ENCODE data around the gene VEZF1. TPM values are rescaled to one million over a fixed set of nuclear protein-coding genes. Genes with fewer than 3 reads are reported as not detected.

Gene VEZF1

GRCh38 chr17:57928928-57929327 is 59.1 kb downstream of the VEZF1 start:
- Histone ChIP-seq H3K9ac (ENCODE audit: low read depth, low read length) (no peak overlapping the region), H3K9me3 (replicated peaks; ENCODE audit: low read length) (no peaks in the 10 kb centered on the region), H3K4me1 (ENCODE audit: control insufficient read depth, insufficient read depth, low read length) (peaks cover 25% of the 10 kb centered on the region), H3K36me3 (ENCODE audit: insufficient read depth, low read length) (no peaks in the 10 kb centered on the region), H3K27me3 (ENCODE audit: control insufficient read depth, insufficient read depth, low read length) (no peaks in the 10 kb centered on the region), H3K4me3 (ENCODE audit: low read length) (no peak overlapping the region), H3K4me2 (ENCODE audit: low read length) (no peak overlapping the region)

GRCh38 chr17:57927048-57927723 is 60.9 kb downstream of the VEZF1 start:
- H3K27me3 ChIP-seq (ENCODE audit: control insufficient read depth, insufficient read depth, low read length), result no peaks in the 10 kb centered on the region
- H3K9ac ChIP-seq (ENCODE audit: low read depth, low read length), result no peak overlapping the region
- peaks cover 25% of the 10 kb centered on the region for H3K4me1 ChIP-seq (ENCODE audit: control insufficient read depth, insufficient read depth, low read length)
- no peak overlapping the region for H3K4me3 ChIP-seq (ENCODE audit: low read length)
- H3K4me2 ChIP-seq (ENCODE audit: low read length), result peak overlapping the region; percentile 56
- no peaks in the 10 kb centered on the region for H3K9me3 ChIP-seq (replicated peaks; ENCODE audit: low read length)
- H3K36me3 ChIP-seq (ENCODE audit: insufficient read depth, low read length), result peaks cover 7% of the 10 kb centered on the region

DNA sequence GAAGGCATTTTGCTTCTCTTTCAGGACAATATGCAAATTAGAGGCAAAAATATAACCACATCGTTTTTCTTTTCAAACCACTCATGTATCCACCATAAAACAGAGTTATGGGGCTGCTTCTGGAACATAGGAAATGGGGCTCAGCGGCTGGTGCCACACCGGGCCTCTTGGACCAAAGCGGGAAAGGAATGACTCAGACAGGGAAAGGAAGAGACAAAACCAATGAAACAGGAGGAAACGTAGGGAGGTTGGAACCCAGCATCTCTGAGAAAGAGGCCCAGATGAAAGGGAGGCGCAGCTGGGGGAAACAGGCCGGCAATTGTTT is 61.4 kb downstream of the VEZF1 start:
- Histone ChIP-seq H3K4me1 (ENCODE audit: control insufficient read depth, insufficient read depth, low read length) (peaks cover 26% of the 10 kb centered on the region), H3K9me3 (replicated peaks; ENCODE audit: low read length) (no peaks in the 10 kb centered on the region), H3K36me3 (ENCODE audit: insufficient read depth, low read length) (peaks cover 7% of the 10 kb centered on the region), H3K4me2 (ENCODE audit: low read length) (peak overlapping the region; percentile 56), H3K27me3 (ENCODE audit: control insufficient read depth, insufficient read depth, low read length) (no peaks in the 10 kb centered on the region), H3K9ac (ENCODE audit: low read depth, low read length) (no peak overlapping the region), H3K4me3 (ENCODE audit: low read length) (no peak overlapping the region)

DNA sequence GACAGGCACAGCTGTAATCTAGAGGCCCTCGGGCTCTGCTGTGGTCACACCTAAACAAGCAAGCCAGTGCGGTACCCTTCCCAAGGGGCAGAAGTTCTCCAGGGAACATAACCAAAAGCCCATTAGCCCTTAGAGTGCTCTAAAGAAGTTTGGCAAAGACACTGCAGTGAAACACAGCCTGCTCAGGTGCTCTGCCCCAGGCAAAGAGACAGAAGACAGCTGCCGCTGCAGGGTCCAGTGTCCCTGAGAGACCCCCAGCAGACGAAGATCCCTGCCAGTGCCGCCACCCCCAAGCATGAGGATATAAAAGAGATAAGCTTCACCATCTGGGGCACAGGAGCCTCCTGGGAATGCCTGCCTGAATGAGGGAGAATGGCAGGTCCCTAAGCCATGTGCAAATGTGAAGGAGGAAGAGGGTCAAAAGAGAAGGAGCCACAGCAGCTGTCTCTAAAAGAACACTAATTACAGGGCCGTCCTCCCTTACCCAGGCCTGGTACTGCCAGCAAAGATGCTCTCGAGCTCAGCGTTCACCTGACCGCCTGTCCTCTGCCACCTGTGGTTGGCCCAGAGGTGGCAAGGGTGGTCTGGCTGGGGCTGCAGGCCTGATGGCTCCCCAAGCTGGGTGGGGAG is 62.6 kb downstream of the VEZF1 start:
- H3K4me2 ChIP-seq (ENCODE audit: low read length), result no peak overlapping the region
- no peak overlapping the region for H3K4me3 ChIP-seq (ENCODE audit: low read length)
- H3K36me3 ChIP-seq (ENCODE audit: insufficient read depth, low read length), result peaks cover 7% of the 10 kb centered on the region
- H3K27me3 ChIP-seq (ENCODE audit: control insufficient read depth, insufficient read depth, low read length), result no peaks in the 10 kb centered on the region
- H3K9me3 ChIP-seq (replicated peaks; ENCODE audit: low read length), result no peaks in the 10 kb centered on the region
- H3K4me1 ChIP-seq (ENCODE audit: control insufficient read depth, insufficient read depth, low read length), result peaks cover 20% of the 10 kb centered on the region
- no peak overlapping the region for H3K9ac ChIP-seq (ENCODE audit: low read depth, low read length)

GRCh38 chr17:57924677-57925076 is 63.4 kb downstream of the VEZF1 start:
- Histone ChIP-seq H3K9me3 (replicated peaks; ENCODE audit: low read length) (no peaks in the 10 kb centered on the region), H3K4me2 (ENCODE audit: low read length) (no peak overlapping the region), H3K4me1 (ENCODE audit: control insufficient read depth, insufficient read depth, low read length) (peaks cover 20% of the 10 kb centered on the region), H3K9ac (ENCODE audit: low read depth, low read length) (no peak overlapping the region), H3K27me3 (ENCODE audit: control insufficient read depth, insufficient read depth, low read length) (no peaks in the 10 kb centered on the region), H3K4me3 (ENCODE audit: low read length) (no peak overlapping the region), H3K36me3 (ENCODE audit: insufficient read depth, low read length) (peaks cover 7% of the 10 kb centered on the region)

Small RNAs within 50 kb of the gene (small RNA-seq; reads per million reads assigned to genes)
- not detected for gene AC015813.4
